HG03045 (cell line): ENCODE measurements around the gene MORC2.

ENCODE experiments used
- ATAC-seq: cut with Tn5 transposase; IDR thresholded peaks from one replicate; pipeline ENCODE4 v1.9.1; 2021; ENCODE audit warnings: mild to moderate bottlenecking, moderate library complexity; ENCODE audit not compliant: unreplicated experiment

The MORC2 gene

DNA sequence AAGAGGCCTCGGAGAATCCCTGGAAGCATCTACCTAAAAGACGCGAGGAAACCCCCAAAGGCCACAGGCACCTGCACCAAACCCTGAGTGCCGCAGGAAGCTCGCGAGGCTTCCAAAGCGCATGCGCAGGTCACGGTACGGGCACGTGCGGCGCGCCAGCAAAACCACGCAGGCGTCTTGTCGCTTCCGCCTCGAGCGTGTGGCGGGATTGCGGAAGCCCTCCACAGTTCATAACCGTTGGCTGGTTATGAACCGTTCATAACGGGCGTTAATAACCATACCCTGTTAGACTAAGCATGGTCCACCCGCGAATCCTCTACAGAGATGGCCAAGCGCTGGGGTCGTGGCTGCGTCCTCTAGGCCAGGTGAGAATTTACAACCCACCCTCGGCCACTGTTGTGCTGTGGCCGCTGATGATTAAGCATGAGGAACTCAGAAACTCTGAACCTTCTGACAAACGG, 46.4 kb downstream of the MORC2 start:
- no peak for ATAC-seq

GRCh38 chr22:30921108-30921507, 47.5 kb downstream of the MORC2 start:
- no peak for ATAC-seq

DNA sequence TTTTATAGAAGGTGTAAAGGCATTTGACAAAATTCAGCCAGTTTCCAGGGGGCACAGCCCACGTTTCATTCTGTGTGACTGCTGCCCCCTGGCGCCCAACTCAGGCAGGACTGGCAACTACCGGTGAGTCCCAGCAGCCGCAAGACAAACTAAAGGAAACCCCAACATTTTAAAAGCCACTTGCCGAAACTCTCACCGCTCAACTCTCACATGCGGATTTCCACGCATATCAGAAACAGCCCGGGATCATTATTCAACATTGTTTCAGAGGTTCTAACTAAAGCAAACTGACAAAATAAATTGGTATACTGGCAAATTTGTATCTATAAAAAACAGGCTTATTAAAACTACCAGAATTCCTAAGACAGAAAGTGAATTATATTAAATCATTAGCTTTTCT, 48.2 kb downstream of the MORC2 start:
- ATAC-seq: no peak

GRCh38 chr22:30919973-30920372, 48.6 kb downstream of the MORC2 start:
- ATAC-seq: no peak

GRCh38 chr22:30918761-30919160, 49.8 kb downstream of the MORC2 start:
- ATAC-seq: no peak

DNA sequence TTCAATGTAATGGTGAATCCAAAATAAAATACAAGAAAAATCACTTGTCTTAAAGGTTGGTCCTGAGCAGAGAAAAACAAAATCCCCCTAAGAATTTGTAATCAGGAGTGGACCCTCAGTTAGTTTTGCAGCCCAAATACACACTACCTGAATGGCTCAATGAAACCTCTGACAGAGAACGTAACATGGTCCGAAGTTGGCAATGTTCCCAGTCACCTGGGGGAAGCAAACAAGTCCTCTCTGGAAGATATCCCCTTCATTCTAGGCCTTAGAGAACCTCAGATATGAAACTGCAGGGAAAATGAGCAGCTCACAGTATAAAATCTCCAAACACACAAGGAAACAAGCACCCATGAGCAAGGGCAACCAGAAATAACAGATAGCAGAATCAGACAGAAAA, 58.2 kb downstream of the MORC2 start:
- no peak for ATAC-seq

GRCh38 chr22:30909306-30909705, 59.3 kb downstream of the MORC2 start:
- ATAC-seq: no peak

GRCh38 chr22:30908051-30908461, 60.5 kb downstream of the MORC2 start:
- no peak for ATAC-seq

DNA sequence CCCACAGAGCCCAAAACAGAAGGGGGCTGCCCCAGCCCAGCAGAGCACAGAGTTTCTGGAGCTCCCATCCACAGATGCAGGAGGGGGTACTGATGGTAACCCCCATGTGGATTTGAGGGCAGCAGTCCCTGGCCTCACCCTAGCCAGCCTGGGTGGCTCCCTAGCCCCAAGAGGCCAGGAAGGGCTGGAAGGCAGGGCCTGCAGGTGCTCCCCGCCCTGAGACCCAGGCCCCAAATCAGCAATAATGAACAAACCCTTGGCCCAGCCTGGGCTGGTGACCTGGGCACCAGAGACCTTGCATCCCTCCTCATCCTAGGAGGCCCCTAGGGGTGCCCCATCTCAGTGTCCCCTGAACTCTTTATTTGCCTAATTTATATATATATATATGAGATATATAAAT, 61.6 kb downstream of the MORC2 start:
- no peak for ATAC-seq

- no peak for ATAC-seq
Observed at GRCh38 chr22:30906411-30906810, 62.2 kb downstream of the MORC2 start.

DNA sequence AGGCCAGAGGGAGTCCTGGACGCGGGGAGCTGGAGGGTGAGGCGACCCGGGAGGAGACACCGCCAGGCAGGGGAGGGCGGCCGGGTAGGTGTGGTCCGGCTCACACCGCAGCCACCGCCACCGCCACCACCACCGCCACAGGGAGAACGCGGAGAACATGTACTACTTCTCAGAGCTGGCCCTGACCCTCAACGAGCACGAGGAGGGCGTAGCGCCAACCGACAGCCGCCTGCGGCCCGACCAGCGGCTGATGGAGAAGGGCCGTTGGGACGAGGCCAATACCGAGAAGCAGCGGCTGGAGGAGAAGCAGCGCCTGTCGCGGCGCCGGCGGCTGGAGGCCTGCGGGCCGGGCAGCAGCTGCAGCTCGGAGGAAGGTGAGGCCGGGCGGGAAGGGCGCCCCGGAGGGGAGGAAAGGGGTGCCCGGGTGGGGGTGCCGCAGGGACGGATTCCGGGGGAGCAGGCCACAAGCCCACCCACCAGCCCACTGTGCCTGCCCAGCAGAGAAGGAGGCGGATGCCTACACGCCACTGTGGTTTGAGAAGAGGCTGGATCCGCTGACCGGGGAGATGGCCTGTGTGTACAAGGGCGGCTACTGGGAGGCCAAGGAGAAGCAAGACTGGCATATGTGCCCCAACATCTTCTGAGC, 62.8 kb downstream of the MORC2 start:
- ATAC-seq: no peak

DNA sequence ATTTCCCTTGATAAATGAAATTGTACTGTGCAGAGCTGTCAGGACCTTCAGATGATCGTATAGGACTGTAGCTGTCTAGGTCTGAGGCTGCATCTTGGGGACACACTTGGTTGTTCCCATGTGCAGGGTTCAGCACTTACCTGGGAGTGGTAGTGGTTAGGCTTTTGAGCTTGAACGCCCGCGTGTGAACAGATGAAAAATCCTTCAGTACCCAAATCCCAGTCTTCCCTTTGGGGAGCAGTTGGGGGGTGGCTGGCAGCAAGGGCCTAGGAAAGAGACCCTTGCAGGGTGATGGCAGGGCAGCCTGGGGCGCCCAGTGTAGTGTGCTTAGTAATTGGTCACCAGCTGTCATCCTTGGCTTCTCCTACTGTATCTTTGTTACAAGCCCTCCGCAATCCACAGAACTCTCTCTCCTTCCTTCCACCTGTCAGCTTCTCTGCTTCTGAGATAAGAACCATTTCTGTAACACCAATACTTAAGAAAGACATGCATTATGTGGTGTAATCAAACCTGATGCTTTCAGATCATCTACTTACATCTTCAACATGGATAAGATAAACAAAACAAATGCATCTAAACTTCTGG, 64.6 kb downstream of the MORC2 start:
- ATAC-seq: no peak

GRCh38 chr22:30902496-30903357, 65.8 kb downstream of the MORC2 start:
- no peak for ATAC-seq

DNA sequence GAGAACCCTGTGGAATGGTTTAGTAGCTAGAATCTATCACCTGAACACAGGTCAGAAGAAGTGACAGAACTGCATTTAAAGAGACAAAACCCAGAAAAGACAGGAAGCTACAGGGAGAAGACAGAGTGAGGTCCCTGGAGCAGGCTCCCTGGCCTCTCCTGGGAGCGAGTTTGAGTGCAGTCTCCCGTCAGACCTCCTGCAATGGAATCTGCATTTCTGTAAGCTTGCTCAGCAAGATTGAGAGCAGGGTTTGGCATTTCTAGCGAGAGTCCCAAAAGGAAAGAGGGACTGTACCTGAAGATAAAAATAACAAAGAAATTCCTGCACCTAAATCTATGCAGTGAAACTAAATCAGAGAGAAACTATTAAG, 74.2 kb downstream of the MORC2 start:
- no peak for ATAC-seq

DNA sequence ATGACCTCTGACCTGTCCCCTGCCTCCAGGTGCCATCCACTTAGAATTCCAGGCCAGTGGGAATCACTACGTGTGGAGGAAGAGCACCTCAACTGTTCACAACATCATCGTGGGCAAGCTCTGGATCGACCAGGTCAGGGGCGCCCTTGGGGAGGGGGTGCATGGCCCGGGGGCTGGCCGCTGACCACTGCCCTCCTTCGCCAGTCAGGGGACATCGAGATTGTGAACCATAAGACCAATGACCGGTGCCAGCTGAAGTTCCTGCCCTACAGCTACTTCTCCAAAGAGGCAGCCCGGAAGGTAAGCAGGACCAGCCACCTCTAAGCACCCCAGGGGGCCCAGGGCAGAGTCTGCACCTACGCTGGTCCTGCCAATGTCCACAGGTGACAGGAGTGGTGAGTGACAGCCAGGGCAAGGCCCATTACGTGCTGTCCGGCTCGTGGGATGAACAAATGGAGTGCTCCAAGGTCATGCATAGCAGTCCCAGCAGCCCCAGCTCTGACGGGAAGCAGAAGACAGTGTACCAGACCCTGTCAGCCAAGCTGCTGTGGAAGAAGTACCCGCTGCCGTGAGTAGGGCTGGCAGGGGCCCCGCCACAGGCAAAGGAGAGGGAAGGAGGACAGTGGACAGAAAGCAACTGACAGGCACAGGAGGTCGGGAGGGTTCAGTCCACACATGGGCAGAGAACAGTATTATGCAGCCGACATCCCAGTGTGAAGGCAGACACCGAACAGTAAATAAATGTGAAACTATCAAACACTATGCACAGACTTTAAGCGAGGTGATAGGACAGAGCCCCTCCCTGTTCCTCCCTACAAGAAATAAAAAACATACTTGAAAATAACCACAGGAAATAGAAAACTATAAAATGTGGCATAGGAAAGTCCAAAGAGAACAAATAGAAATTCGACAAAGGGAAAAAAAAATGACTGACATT, 74.9 kb downstream of the MORC2 start:
- no peak for ATAC-seq

DNA sequence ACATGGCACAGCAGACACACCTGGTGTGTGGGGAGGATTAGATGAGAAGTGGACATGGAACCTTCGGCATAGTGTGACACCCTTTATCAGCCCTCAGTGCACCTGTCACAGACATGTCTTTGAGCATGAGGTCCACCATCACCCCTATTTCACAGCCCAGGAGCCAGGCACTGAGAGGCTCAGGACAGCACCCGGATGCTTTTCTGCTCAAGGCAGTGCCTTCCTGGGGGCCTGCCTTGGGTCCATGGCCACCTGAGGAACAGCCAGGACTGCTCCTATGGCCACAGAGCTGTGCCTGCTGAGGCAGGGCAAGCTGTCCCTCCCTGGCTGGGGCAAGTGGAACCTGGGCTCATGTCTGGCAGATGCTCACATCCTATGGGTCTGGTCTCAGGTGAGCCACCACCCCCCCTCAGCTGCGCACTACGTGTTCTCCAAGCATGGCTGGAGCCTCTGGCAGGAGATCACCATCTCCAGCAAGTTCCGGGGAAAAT, 75.8 kb downstream of the MORC2 start:
- ATAC-seq: no peak

- ATAC-seq: no peak
Observed at GRCh38 chr22:30892286-30892685, 76.3 kb downstream of the MORC2 start.

GRCh38 chr22:30891781-30892180, 76.8 kb downstream of the MORC2 start:
- no peak for ATAC-seq

GRCh38 chr22:30891443-30891755, 77.2 kb downstream of the MORC2 start:
- ATAC-seq: no peak

DNA sequence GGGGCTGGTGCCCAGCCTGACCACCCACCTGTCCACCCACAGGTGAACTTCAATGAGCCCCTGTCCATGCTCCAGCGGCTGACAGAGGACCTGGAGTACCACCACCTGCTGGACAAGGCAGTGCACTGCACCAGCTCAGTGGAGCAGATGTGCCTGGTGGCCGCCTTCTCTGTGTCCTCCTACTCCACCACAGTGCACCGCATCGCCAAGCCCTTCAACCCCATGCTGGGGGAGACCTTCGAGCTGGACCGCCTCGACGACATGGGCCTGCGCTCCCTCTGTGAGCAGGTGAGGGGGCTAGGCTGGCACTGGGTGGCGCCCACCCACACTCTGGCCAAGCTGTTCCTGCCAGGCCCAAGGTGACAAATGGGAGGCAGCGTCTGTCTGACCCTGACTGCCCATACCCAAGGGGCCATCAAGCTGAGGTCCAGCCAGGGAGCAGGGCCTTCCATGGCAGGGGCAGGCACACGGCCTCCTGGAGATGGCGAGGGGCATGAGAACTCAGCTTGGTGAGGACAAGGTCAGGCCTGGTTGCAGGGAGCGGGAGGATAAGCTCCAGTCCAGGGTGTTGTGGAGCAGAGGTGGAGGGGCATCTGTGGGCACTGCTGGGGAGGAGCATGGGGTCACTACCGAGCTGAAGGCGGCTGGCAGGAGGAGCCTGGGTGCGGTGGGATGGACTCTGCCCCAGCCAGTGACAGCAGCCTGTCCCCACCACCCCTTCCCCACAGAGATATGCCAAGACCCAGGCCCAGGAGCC, 77.7 kb downstream of the MORC2 start:
- ATAC-seq: no peak
